HEK293 (cell line): ENCODE results near the gene MGLL.

ENCODE experiments used
- CTCF ChIA-PET: fragments of 350-600 bp; formaldehyde crosslinking; extraction: SDS; loops from one replicate; lab custom pipeline; 2021; ENCODE audit warnings: antibody characterized with exemption; lab: Yijun Ruan, JAX
- POLR2A ChIA-PET: fragments of 300-600 bp; formaldehyde crosslinking; extraction: SDS; loops from one replicate; lab custom pipeline; 2020; ENCODE audit warnings: antibody characterized with exemption, inconsistent platforms; lab: Yijun Ruan, JAX
- H3K27ac ChIP-seq: fragments of 200-500 bp; sonication (Bioruptor generic); 2 replicates; pipeline ENCODE4 v1.5.1; 2014; ENCODE audit warnings: low read depth, low read length, control low read depth, inconsistent platforms; ENCODE audit errors: extremely low read depth
- H3K36me3 ChIP-seq, 2 experiments: fragments of 200-500 bp in 1 of 2; sonication (Bioruptor generic) in 1 of 2; 1 replicate in 1 of 2; 2 replicates in 1 of 2; pipeline ENCODE4 v1.5.1; 2014 to 2017; ENCODE audit warnings: inconsistent platforms in 2 of 2, low read length in 2 of 2; ENCODE audit not compliant: control insufficient read depth in 2 of 2, insufficient read depth in 1 of 2
- H3K4me1 ChIP-seq: fragments of 200-500 bp; sonication (Bioruptor generic); 2 replicates; pipeline ENCODE4 v1.5.1; 2014; ENCODE audit warnings: mild to moderate bottlenecking, low read length, inconsistent platforms; ENCODE audit not compliant: control insufficient read depth, insufficient read depth
- H3K4me3 ChIP-seq: 2 replicates; pipeline ENCODE4 v1.5.1; 2011; ENCODE audit warnings: low read depth, mild to moderate bottlenecking, control low read depth, low read length, moderate library complexity
- H3K9me3 ChIP-seq: fragments of 200-500 bp; sonication (Bioruptor generic); 2 replicates; pipeline ENCODE4 v1.5.1; 2014; ENCODE audit warnings: low read depth, low read length, inconsistent platforms; ENCODE audit not compliant: control insufficient read depth, insufficient read depth
- FEZF1 ChIP-seq: fragments of 450-650 bp; formaldehyde crosslinking; IDR thresholded peaks from 2 replicates; pipeline ENCODE4 v1.5.1; 2016; ENCODE audit warnings: missing biosample characterization, missing genetic modification characterization
- KLF1 ChIP-seq: fragments of 450-650 bp; formaldehyde crosslinking; IDR thresholded peaks from 2 replicates; pipeline ENCODE4 v1.5.1; 2016; ENCODE audit warnings: missing biosample characterization, missing genetic modification characterization
- MYNN ChIP-seq: fragments of 450-650 bp; formaldehyde crosslinking; IDR thresholded peaks from 2 replicates; pipeline ENCODE4 v1.5.1; 2016; ENCODE audit warnings: missing biosample characterization, missing genetic modification characterization, borderline replicate concordance
- SALL2 ChIP-seq: fragments of 450-650 bp; formaldehyde crosslinking; IDR thresholded peaks from 2 replicates; pipeline ENCODE4 v1.5.0; 2017; ENCODE audit warnings: missing biosample characterization, mild to moderate bottlenecking, missing genetic modification characterization, borderline replicate concordance
- SP3 ChIP-seq: fragments of 450-650 bp; formaldehyde crosslinking; IDR thresholded peaks from 2 replicates; pipeline ENCODE4 v1.5.1; 2016; ENCODE audit warnings: missing biosample characterization, missing genetic modification characterization
- TCF7L2 ChIP-seq: IDR thresholded peaks from 2 replicates; pipeline ENCODE4 v1.6.1; 2011; ENCODE audit warnings: low read depth, mild to moderate bottlenecking, inconsistent platforms, low read length, moderate library complexity, borderline replicate concordance
- YY2 ChIP-seq: fragments of 450-650 bp; formaldehyde crosslinking; IDR thresholded peaks from 2 replicates; pipeline ENCODE4 v1.5.1; 2016; ENCODE audit warnings: missing biosample characterization, missing genetic modification characterization
- ZBTB10 ChIP-seq: fragments of 450-650 bp; formaldehyde crosslinking; IDR thresholded peaks from 2 replicates; pipeline ENCODE4 v1.5.1; 2016; ENCODE audit warnings: missing biosample characterization, missing genetic modification characterization
- ZIC2 ChIP-seq: fragments of 450-650 bp; formaldehyde crosslinking; IDR thresholded peaks from 2 replicates; pipeline ENCODE4 v1.5.1; 2016; ENCODE audit warnings: missing biosample characterization, missing genetic modification characterization
- ZNF112 ChIP-seq: fragments of 450-650 bp; formaldehyde crosslinking; IDR thresholded peaks from 2 replicates; pipeline ENCODE4 v1.5.0; 2017; ENCODE audit warnings: missing biosample characterization, missing genetic modification characterization
- ZNF239 ChIP-seq: fragments of 450-650 bp; formaldehyde crosslinking; IDR thresholded peaks from 2 replicates; pipeline ENCODE4 v1.5.1; 2016; ENCODE audit warnings: missing biosample characterization, missing genetic modification characterization
- ZNF571 ChIP-seq: fragments of 450-650 bp; formaldehyde crosslinking; IDR thresholded peaks from 2 replicates; pipeline ENCODE4 v1.5.0; 2017; ENCODE audit warnings: missing biosample characterization, missing genetic modification characterization
- ZNF580 ChIP-seq: fragments of 450-650 bp; formaldehyde crosslinking; IDR thresholded peaks from 2 replicates; pipeline ENCODE4 v1.5.1; 2016; ENCODE audit warnings: missing biosample characterization, missing genetic modification characterization
- ZNF768 ChIP-seq: fragments of 450-650 bp; formaldehyde crosslinking; IDR thresholded peaks from 2 replicates; pipeline ENCODE4 v1.5.1; 2018; ENCODE audit warnings: missing biosample characterization, mild to moderate bottlenecking, missing genetic modification characterization
- ZSCAN4 ChIP-seq: fragments of 450-650 bp; formaldehyde crosslinking; IDR thresholded peaks from 2 replicates; pipeline ENCODE4 v1.5.1; 2017; ENCODE audit warnings: missing biosample characterization, missing genetic modification characterization
- TF ChIP-seq, protein P1 (sequence below): fragments of 450-650 bp; IDR thresholded peaks from 2 replicates; pipeline ENCODE4 v1.5.1; 2018; ENCODE audit warnings: missing biosample characterization, mild to moderate bottlenecking, missing genetic modification characterization
- TF ChIP-seq, protein P2 (sequence below): fragments of 450-650 bp; formaldehyde crosslinking; IDR thresholded peaks from 2 replicates; pipeline ENCODE4 v1.5.1; 2016; ENCODE audit warnings: missing biosample characterization, missing genetic modification characterization

MGLL gene

GRCh38 chr3:127796831-127797150 is 25.5 kb downstream of the MGLL start:
- ChIA-PET POLR2A (no interaction called here), CTCF (no interaction called here)
- Histone ChIP-seq H3K9me3 (no peaks in the 10 kb centered on the region), H3K4me1 (no peaks in the 10 kb centered on the region), H3K4me3 (no peak overlapping the region), H3K27ac (no peak overlapping the region), H3K36me3 (no peaks in the 10 kb centered on the region)
- no peak for TF ChIP-seq ZNF580 (tag by site-specific recombination)
- TF ChIP-seq ZIC2 (tag by site-specific recombination), result peak; percentile 50
- no peak for TF ChIP-seq TCF7L2
- no peak for TF ChIP-seq ZSCAN4 (tag by site-specific recombination)
- TF ChIP-seq ZNF239 (tag by site-specific recombination), result no peak
- TF ChIP-seq MYNN (tag by site-specific recombination), result no peak

GRCh38 chr3:127796045-127796830 is 26.1 kb downstream of the MGLL start:
- no peaks in the 10 kb centered on the region for H3K9me3 ChIP-seq
- no peak overlapping the region for H3K4me3 ChIP-seq
- no peak overlapping the region for H3K27ac ChIP-seq
- no peaks in the 10 kb centered on the region for H3K4me1 ChIP-seq
- no peaks in the 10 kb centered on the region for H3K36me3 ChIP-seq
- TF ChIP-seq YY2 (tag by site-specific recombination) (no peak), KLF1 (tag by site-specific recombination) (no peak), SALL2 (tag by site-specific recombination) (no peak), ZNF768 (no peak), ZBTB10 (tag by site-specific recombination) (no peak), ZNF571 (tag by site-specific recombination) (no peak), SP3 (tag by site-specific recombination) (no peak), FEZF1 (no peak), ZNF112 (tag by site-specific recombination) (no peak)
- TF ChIP-seq, protein P1, sequence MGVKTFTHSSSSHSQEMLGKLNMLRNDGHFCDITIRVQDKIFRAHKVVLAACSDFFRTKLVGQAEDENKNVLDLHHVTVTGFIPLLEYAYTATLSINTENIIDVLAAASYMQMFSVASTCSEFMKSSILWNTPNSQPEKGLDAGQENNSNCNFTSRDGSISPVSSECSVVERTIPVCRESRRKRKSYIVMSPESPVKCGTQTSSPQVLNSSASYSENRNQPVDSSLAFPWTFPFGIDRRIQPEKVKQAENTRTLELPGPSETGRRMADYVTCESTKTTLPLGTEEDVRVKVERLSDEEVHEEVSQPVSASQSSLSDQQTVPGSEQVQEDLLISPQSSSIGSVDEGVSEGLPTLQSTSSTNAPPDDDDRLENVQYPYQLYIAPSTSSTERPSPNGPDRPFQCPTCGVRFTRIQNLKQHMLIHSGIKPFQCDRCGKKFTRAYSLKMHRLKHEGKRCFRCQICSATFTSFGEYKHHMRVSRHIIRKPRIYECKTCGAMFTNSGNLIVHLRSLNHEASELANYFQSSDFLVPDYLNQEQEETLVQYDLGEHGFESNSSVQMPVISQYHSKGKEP (tag by site-specific recombination), result no peak
- TF ChIP-seq, protein P2, sequence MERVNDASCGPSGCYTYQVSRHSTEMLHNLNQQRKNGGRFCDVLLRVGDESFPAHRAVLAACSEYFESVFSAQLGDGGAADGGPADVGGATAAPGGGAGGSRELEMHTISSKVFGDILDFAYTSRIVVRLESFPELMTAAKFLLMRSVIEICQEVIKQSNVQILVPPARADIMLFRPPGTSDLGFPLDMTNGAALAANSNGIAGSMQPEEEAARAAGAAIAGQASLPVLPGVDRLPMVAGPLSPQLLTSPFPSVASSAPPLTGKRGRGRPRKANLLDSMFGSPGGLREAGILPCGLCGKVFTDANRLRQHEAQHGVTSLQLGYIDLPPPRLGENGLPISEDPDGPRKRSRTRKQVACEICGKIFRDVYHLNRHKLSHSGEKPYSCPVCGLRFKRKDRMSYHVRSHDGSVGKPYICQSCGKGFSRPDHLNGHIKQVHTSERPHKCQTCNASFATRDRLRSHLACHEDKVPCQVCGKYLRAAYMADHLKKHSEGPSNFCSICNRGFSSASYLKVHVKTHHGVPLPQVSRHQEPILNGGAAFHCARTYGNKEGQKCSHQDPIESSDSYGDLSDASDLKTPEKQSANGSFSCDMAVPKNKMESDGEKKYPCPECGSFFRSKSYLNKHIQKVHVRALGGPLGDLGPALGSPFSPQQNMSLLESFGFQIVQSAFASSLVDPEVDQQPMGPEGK (tag by site-specific recombination), result no peak
- ChIA-PET POLR2A (no interaction called here), CTCF (no interaction called here)
